BLaER1 (cell line): ENCODE data around the gene CPD.
"Not testable (repeated sequence)": the region's sequence is repeated elsewhere in the genome, so short reads cannot be mapped to it uniquely, and the experiment has no call there.

Experiments
- H3K27ac ChIP-seq: shearing (Covaris generic); formaldehyde crosslinking; 2 replicates; pipeline ENCODE4 v1.8.1; 2022
- H3K27me3 ChIP-seq: shearing (Covaris generic); formaldehyde crosslinking; 2 replicates; pipeline ENCODE4 v1.8.1; 2022
- H3K36me3 ChIP-seq: shearing (Covaris generic); formaldehyde crosslinking; 2 replicates; pipeline ENCODE4 v1.8.1; 2022
- H3K4me1 ChIP-seq: shearing (Covaris generic); formaldehyde crosslinking; 2 replicates; pipeline ENCODE4 v1.8.1; 2022
- H3K4me2 ChIP-seq: shearing (Covaris generic); formaldehyde crosslinking; 2 replicates; pipeline ENCODE4 v1.8.1; 2022
- H3K4me3 ChIP-seq: shearing (Covaris generic); formaldehyde crosslinking; 2 replicates; pipeline ENCODE4 v1.8.1; 2022
- H3K9ac ChIP-seq: shearing (Covaris generic); formaldehyde crosslinking; 2 replicates; pipeline ENCODE4 v1.8.1; 2022
- H3K9me3 ChIP-seq: shearing (Covaris generic); formaldehyde crosslinking; 2 replicates; pipeline ENCODE4 v1.8.1; 2022
- H4K20me1 ChIP-seq: shearing (Covaris generic); formaldehyde crosslinking; 2 replicates; pipeline ENCODE4 v1.8.1; 2022
- Cebpa-rat ChIP-seq: shearing (Covaris generic); IDR thresholded peaks from 2 replicates; pipeline ENCODE4 v1.8.1; 2022

CPD gene

GRCh38 chr17:30378825-30379302 lies at the start of gene CPD:
Gene CPD (plus strand): TSS chr17:30378927. CDS start chr17:30378981, 54 bp downstream.
- peaks cover 41% of the 10 kb centered on the region for H3K4me1 ChIP-seq

GRCh38 chr17:30332057-30332542 lies 46.6 kb upstream of the CPD start:
- no peaks in the 10 kb centered on the region for H3K27me3 ChIP-seq
- peak overlapping the region; percentile 72 for H3K4me2 ChIP-seq
- H3K27ac ChIP-seq, result no peak overlapping the region
- peak overlapping the region; percentile 32; the same call in 1 of the 2 replicates for H3K4me3 ChIP-seq
- no peak overlapping the region for H3K9ac ChIP-seq
- peaks cover 42% of the 10 kb centered on the region for H3K4me1 ChIP-seq
- no peaks in the 10 kb centered on the region for H4K20me1 ChIP-seq
- H3K9me3 ChIP-seq, result no peaks in the 10 kb centered on the region
- H3K36me3 ChIP-seq, result no peaks in the 10 kb centered on the region
- TF ChIP-seq Cebpa-rat, result no peak

More at GRCh38 chr17:30378825-30379302, at the start of gene CPD:
- Histone ChIP-seq H3K9me3 (no peaks in the 10 kb centered on the region), H3K9ac (peak within 1 kb of the TSS; percentile 84), H3K27me3 (peaks cover 36% of the 10 kb centered on the region), H3K36me3 (no peaks in the 10 kb centered on the region), H3K4me2 (peak within 1 kb of the TSS; percentile 92), H3K27ac (peak within 1 kb of the TSS; percentile 52; the same call in 1 of the 2 replicates), H3K4me3 (peak within 1 kb of the TSS; percentile 92), H4K20me1 (peaks cover 48% of the 10 kb centered on the region)
- no peak for TF ChIP-seq Cebpa-rat

GRCh38 chr17:30333503-30334360 lies 45.0 kb upstream of the CPD start, which contains the start of gene TMIGD1:
Gene TMIGD1 (minus strand): TSS chr17:30334057. CDS start chr17:30332133, 1,924 bp downstream.
- Histone ChIP-seq H3K27me3 (no peaks in the 10 kb centered on the region), H3K4me2 (peak within 1 kb of the TSS; percentile 72), H3K4me3 (no peak within 1 kb of the TSS), H3K36me3 (no peaks in the 10 kb centered on the region), H3K27ac (no peak within 1 kb of the TSS), H3K4me1 (peaks cover 35% of the 10 kb centered on the region), H3K9ac (no peak within 1 kb of the TSS), H4K20me1 (no peaks in the 10 kb centered on the region), H3K9me3 (no peaks in the 10 kb centered on the region)
- no peak for TF ChIP-seq Cebpa-rat

- Histone ChIP-seq H3K9ac (no peak overlapping the region), H3K4me3 (no peak overlapping the region), H3K4me2 (no peak overlapping the region), H3K27me3 (no peaks in the 10 kb centered on the region), H3K4me1 (peaks cover 35% of the 10 kb centered on the region), H3K27ac (no peak overlapping the region), H3K36me3 (no peaks in the 10 kb centered on the region), H3K9me3 (no peaks in the 10 kb centered on the region), H4K20me1 (no peaks in the 10 kb centered on the region)
- no peak for TF ChIP-seq Cebpa-rat
Measured at GRCh38 chr17:30334421-30334820, 44.3 kb upstream of the CPD start.

- Histone ChIP-seq H3K27ac (no peak overlapping the region), H3K4me2 (no peak overlapping the region), H3K9ac (no peak overlapping the region), H4K20me1 (no peaks in the 10 kb centered on the region), H3K4me1 (peaks cover 18% of the 10 kb centered on the region), H3K36me3 (no peaks in the 10 kb centered on the region), H3K9me3 (no peaks in the 10 kb centered on the region), H3K27me3 (no peaks in the 10 kb centered on the region), H3K4me3 (no peak overlapping the region)
- TF ChIP-seq Cebpa-rat, result no peak
Measured at GRCh38 chr17:30336369-30337171, 42.2 kb upstream of the CPD start.

- Histone ChIP-seq H4K20me1 (no peaks in the 10 kb centered on the region), H3K4me3 (no peak overlapping the region), H3K27me3 (no peaks in the 10 kb centered on the region), H3K4me2 (no peak overlapping the region), H3K4me1 (peaks cover 8% of the 10 kb centered on the region), H3K36me3 (no peaks in the 10 kb centered on the region), H3K27ac (no peak overlapping the region), H3K9ac (no peak overlapping the region), H3K9me3 (no peaks in the 10 kb centered on the region)
- TF ChIP-seq Cebpa-rat, result no peak
Measured at GRCh38 chr17:30337393-30337999, 41.2 kb upstream of the CPD start.

GRCh38 chr17:30339086-30339485 lies 39.6 kb upstream of the CPD start:
- Histone ChIP-seq H3K4me1 (peaks cover 5% of the 10 kb centered on the region), H3K27ac (no peak overlapping the region), H4K20me1 (no peaks in the 10 kb centered on the region), H3K9ac (no peak overlapping the region), H3K36me3 (no peaks in the 10 kb centered on the region), H3K27me3 (no peaks in the 10 kb centered on the region), H3K4me2 (no peak overlapping the region), H3K4me3 (no peak overlapping the region), H3K9me3 (no peaks in the 10 kb centered on the region)
- TF ChIP-seq Cebpa-rat, result no peak

- Histone ChIP-seq H3K27me3 (no peaks in the 10 kb centered on the region), H3K9ac (no peak overlapping the region), H3K27ac (no peak overlapping the region), H3K9me3 (no peaks in the 10 kb centered on the region), H3K36me3 (no peaks in the 10 kb centered on the region), H3K4me2 (no peak overlapping the region), H3K4me1 (peaks cover 13% of the 10 kb centered on the region), H3K4me3 (no peak overlapping the region), H4K20me1 (no peaks in the 10 kb centered on the region)
- TF ChIP-seq Cebpa-rat, result no peak
Measured at GRCh38 chr17:30340801-30341356, 37.8 kb upstream of the CPD start.

- H3K36me3 ChIP-seq, result no peaks in the 10 kb centered on the region
- H4K20me1 ChIP-seq, result no peaks in the 10 kb centered on the region
- no peaks in the 10 kb centered on the region for H3K9me3 ChIP-seq
- H3K27ac ChIP-seq, result no peak overlapping the region
- no peaks in the 10 kb centered on the region for H3K27me3 ChIP-seq
- peaks cover 13% of the 10 kb centered on the region for H3K4me1 ChIP-seq
- no peak for TF ChIP-seq Cebpa-rat
- no peak overlapping the region for H3K4me3 ChIP-seq
- no peak overlapping the region for H3K9ac ChIP-seq
- no peak overlapping the region for H3K4me2 ChIP-seq
Measured at GRCh38 chr17:30341703-30342249, 37.0 kb upstream of the CPD start.

- not testable (repeated sequence) for H3K36me3 ChIP-seq, H3K27ac ChIP-seq, H4K20me1 ChIP-seq, H3K27me3 ChIP-seq, H3K4me3 ChIP-seq, H3K9ac ChIP-seq, H3K9me3 ChIP-seq
- Histone ChIP-seq H3K4me1 (peaks cover 13% of the 10 kb centered on the region), H3K4me2 (peak overlapping the region; percentile 29; the same call in 1 of the 2 replicates)
Measured at GRCh38 chr17:30343244-30343643, 35.5 kb upstream of the CPD start.
